Right lobe of liver (tissue), 5 donors: Measurements from ENCODE around the gene COX7A2L. TPM values are rescaled to one million over a fixed set of nuclear protein-coding genes. Genes with fewer than 3 reads are reported as not detected.

Source experiments
- total RNA-seq, 6 experiments: library from RNA; depleted of rRNA in 2 of 6; stranded (reverse); fragments of >200 nt in 2 of 6; fragmentation: NEBNext Ultra II Directional in 3 of 6; extraction: Animal tissue kit (Norgen Biotek cat#: 25700) in 3 of 6; gene quantifications; one replicate each; pipeline versions ENCODE4 v1.1.0 to v1.2.4, GENCODE V29; 2016 to 2023
- donor health status: DM: no; HTN: no; CAD: no.
- donor health status: DM: no; HTN: no; CAD: no.
- donor health status: DM: no; HTN: yes; CAD: no.
- donor health status: DM: no; HTN: yes; CAD: no.

The COX7A2L gene
- total RNA-seq, 6 experiments from 2014 or later = 37.5 to 97.0 (median 57.6) TPM

Other genes starting within 250 kb of the COX7A2L start
- 10 to 100 TPM; 28.3 to 55.7 (median 36.7) TPM for gene EML4, start 191.9 kb downstream of the COX7A2L start, total RNA-seq
- under 1 TPM in 1 of 6 experiments, not detected in 5; 0.06 TPM for gene KCNG3, start 132.8 kb upstream of the COX7A2L start, total RNA-seq
- gene MTA3, start 207.4 kb upstream of the COX7A2L start, total RNA-seq = 10 to 100 TPM in 4 of 6 experiments, 1 to 10 TPM in 2; 6.3 to 13.0 (median 11.4) TPM